HPDE6-E6E7 (cell line): ENCODE measurements around the gene POFUT2.

Source experiments
- DNase-seq: peaks from one replicate; pipeline ENCODE4 v3.0.0; 2011; ENCODE audit warnings: missing footprints; ENCODE audit errors: extremely low spot score

POFUT2 gene

DNA sequence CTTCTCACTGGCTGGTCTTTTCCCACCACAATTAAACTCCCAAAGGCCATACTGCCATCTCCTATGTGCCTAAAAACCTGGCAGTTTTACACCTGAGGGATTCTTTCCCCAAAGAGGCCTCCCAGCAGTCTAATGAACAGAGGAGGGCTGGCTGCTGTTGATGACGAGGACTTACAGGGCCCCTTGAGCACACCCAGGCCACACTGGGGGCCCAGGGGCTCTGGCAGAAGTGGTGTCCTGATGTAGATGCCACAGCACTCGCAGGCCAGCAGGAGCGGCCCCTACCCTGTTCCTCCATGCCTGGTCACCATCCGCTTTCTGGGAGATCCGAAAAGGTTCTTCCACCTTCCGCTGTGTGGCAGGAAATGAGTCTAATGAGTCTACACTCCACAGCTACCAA is 24.2 kb downstream of the POFUT2 start:
- DNase-seq, result no peak

DNA sequence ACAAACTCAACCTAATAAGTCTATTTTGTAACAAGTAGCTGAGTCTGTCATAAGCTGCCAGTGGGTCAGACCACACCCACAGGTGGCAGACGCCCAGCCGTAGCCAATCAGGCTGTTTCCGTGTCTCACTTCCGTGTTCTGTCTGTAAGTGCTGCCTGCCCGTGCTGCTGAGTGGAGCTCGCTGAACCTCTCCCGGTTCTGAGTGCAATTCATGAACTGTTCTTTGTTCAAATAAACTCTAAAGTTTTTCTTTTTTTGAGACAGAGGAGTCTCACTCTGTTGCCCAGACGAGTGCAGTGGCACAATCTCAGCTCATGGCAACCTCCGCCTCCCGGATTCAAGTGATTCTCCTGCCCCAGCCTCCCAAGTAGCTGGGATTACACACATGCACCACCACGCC is 25.1 kb downstream of the POFUT2 start:
- DNase-seq, result no peak

DNA sequence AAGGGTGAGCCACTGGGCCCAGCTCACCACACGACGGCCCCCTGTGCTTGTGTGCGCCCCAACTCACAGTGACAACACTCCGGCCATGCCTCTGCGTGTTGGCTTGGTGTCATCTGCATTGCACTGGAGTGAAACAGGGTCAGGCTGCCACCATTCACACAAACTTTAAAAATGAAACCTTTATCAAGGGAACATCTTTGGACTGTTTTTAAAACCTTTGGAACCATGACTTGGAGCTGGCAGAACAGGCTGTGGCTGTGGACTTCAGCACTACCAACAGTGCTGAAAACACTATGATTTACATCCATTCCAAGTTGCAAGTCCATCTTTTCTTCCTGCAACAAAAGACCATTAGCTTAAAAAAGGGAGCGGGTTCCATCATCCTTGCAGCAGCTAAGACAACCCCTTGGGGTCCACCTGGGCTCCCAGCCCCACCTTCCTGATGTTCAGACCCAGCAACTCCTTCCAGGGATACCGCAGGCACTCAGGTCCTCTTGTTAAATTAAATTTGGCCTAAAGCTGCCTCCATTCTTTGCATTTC is 25.6 kb downstream of the POFUT2 start:
- no peak for DNase-seq

DNA sequence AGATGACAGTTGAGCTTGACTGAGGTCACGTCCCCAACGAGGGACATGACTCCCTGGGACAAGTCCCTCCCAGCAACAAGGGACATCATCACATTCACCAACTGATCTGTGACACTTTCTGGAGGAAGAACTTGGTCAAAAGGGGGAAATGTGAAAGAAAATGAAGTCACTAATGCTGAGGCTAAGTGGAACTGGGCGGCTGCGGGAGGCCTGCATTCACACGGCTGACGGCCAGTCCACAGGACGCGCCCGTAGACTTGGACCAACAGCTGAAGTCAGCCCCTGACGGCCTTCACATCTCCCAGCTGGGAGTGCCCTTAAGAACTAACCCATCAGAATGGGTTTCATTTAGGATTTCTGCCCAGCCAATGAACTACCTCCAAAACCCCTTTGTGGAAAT is 26.6 kb downstream of the POFUT2 start:
- DNase-seq, result no peak

DNA sequence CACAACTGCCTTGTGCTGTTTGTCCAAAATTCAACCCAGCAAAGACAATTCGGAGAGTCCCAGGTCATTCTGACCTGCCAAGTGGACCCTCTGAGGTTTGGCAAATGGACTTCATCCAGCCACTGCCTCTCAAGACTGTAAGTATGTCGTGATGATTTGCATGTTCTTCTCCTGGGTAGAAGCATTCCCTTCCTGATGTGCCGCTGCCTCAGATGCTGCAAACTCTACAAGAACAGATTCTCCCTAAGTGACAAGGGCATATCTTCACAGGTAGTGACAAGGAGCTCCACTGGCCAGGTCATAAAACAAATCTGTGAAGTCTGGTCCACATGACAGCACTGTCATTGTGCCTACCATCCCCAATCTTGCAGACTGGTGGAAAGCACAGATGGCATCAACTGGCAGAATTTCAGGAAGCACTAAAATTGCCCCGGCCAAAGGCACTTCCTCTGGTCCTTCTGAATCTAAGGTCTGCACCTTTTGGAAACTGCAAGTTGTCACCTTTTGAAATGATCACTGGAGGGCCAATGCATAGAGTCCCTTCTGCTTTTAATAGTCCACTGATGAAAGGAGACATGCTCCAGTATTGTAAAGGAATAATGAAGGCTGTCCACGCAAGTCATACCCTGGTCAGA is 27.4 kb downstream of the POFUT2 start:
- DNase-seq, result no peak

DNA sequence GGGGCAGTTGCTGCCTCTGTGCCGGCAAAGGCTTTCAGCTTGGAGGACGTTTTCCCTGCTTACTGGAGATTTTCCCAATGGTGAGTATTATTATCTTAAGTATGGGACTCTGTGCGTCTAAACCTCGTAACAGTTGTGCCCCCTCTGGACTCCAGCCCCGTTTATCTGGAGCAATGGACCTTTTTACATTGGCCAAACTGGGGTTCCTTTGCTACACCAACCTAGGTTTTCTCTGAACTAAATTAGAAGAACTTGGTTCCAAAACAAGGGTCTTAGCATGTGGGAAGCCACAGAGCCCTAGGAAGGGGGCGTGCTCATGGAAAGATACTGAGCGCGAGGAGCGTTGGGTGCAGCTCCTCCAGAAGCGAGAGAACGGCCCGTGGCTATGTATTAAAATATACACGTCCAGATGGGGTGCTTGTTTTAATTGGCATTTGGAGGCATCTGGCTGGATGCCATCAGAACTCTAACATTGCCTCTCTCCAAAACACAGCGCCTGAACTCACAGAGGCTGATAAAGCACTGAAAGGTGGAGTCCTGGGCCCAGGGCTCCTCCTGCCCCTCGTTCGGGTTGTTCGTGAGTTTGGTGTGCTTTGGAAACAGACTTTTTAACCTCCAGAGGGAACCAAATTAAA is 28.4 kb downstream of the POFUT2 start:
- DNase-seq, result no peak

DNA sequence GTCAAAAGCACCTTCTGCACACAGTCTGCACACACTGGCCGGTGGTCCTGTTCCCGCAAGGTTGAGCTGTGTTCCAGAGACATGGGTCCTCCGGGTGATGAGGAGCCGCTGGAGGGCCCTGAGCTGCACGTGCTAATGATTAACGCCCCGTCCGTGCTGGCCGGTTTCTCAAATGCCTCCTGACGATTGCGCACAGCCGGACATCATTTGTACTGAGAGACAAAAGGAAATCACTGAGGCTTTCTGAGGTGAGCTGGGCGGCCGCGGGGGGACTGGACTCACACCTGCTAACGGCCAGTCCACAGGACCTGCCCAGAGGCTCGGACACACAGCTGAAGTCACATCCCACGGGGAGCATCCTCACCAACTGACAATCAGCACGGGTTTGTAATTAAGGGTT is 29.2 kb downstream of the POFUT2 start:
- no peak for DNase-seq

DNA sequence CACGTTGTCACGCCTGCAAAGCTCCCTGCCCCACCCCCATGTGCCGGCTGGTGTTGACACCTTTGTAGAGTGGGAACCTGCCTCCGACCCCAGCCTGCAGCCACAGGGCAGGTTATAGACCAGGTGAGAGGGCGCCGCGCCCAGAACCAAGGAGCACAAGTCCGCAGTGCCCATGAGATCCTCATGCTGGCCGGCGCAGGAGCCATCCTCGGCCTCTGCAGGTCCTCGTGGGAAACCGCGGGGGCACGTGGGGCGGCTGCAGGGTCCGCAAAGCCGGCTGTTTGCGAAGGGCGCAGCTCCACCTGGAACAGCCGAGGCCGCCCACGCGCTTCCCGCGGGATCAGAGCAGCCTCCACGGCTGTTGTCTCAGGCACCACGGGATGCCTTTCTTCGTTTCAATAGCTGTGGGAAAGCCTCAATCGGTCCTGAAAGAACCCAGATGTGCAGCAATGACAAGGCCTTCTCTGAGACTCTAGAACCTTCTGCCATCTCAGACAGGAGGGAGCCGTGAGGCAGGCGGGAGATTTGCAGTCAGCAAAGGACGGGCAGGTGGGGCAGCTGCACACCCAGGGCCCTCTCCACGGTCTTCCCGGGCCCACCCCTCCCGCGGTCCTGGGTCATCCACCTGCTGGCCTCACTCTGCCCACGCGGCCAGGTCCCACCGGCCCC is 29.9 kb downstream of the POFUT2 start:
- DNase-seq, result no peak

DNA sequence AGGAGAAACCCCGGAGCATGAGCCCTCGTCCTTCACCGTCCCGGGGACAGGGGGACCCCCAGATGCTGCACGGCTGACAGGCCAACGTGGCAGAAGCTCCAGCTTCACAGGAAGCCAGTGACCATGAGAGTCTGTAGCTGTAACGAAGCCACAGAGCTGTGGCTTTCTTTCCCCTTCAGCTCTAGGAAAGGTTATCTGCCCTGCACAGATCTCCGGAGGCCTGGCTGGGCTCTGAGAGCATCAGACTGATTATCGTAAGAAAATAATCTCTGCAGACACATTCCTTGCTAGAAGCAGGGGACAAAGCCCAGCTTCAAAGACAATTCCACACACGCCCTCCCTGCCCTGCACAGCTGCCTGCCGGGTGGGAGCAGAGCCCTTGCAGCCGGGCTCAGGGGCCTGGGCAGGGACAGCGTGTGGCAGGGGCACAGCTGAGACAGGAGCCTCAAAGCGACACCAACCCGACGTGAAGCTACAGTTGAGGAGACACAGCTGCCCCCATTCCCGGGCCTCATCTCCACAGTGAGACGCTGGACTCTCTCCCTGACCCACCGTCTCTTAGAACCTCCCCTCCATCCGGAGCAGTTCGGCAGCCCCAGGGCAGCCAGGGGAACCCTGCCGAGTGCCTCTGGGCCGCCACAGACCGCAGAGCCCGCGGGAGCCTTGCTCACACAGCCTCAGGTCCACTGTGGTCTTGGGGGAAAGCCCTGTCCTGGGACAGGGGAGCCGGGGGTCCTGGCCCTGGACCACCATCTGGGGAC is 30.6 kb downstream of the POFUT2 start:
- no peak for DNase-seq

DNA sequence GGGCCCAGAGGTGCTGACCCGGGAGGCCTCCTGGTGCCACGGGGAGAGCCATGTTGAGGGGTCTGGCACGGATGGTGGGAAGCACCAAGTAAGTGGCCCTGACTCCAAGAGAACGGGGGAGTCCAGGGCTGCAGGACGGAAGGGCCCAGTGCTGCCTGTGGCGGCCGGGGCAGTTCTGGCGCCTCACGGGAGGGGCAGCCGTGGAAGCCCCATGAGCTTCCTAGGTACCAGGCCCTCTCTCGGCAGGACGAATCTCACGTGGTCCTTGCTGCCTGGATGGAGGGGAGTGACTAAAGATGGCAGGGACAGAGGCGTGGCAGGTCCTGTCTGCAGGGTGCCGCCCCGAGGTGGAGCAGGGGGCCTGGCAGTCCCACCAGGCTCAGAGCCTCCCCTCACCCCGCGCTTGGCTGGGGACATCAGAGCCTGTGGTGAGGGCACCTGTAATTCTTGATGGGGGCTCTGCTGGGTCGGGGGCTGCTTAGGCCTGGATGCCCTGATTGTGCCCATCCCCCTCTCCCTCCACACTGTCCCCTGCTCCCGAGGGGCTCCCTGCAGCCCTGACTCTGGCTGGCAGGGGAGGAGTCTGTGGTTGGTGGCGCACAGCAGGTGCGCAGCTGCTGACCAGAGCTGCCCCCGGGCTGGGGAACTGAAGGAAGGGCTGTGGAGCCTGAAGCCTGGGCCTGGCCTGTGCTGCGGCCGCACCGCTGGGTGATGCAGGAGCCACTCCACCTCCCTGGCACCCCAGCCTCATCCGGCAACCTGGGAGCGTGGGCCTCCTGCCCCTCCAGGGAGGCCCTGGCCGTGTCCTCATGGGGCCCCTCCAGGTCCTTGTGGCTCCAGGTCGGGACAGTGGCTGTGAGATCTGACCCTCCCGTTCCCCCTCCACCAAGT is 31.4 kb downstream of the POFUT2 start:
- DNase-seq, result no peak

DNA sequence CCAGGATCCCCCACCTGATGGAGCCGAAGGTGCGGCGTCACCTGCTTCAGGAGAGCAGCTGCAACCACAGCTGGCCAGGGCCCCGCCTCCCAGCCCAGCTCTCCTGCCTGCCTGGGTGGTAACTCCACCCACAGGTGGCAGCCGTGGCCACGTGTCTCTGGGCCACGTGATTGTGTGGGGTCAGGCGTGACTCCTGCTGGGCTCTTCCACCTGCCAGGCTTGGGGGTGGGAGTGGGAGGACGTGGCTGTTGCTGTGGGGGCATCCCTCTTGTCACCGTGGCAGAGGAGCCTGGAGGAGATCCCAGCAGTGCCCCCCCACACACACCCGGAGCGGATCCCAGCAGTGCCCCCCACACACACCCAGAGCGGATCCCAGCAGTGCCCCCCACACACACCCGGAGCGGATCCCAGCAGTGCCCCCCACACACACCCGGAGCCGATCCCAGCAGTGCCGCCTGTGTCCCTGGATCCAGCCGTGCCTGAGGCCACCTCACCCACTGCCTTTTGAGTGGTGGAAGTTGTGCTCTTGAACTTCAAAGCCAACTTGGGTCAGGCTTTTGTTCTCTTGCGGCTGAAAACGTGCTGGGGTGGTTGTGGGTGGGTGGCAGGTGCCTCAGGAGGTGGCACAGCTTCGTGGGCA is 32.2 kb downstream of the POFUT2 start:
- peak; percentile 33 for DNase-seq

DNA sequence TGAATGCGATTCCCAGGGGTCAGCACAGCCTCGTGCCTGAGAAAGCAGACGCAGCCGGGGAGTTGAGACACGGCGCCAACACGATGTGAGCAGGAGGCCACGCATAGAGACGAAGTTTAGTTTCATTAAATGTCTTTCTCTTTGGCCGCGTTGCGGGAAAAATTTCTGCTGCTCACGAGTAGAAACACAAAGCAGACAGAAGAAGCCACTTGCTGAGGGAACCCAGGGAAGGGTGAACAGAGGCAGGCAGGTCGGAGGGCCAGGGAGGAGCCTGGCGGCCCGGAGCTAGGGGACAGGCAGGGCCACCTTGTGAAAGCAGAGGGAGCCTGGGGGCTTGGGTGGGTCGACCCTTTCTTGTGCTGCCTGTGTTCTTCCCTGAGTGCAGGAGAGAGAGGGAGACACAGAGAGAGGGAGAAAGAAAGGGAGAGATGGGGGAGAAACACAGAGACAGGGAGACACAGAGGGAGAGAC is 33.2 kb downstream of the POFUT2 start:
- DNase-seq, result no peak

DNA sequence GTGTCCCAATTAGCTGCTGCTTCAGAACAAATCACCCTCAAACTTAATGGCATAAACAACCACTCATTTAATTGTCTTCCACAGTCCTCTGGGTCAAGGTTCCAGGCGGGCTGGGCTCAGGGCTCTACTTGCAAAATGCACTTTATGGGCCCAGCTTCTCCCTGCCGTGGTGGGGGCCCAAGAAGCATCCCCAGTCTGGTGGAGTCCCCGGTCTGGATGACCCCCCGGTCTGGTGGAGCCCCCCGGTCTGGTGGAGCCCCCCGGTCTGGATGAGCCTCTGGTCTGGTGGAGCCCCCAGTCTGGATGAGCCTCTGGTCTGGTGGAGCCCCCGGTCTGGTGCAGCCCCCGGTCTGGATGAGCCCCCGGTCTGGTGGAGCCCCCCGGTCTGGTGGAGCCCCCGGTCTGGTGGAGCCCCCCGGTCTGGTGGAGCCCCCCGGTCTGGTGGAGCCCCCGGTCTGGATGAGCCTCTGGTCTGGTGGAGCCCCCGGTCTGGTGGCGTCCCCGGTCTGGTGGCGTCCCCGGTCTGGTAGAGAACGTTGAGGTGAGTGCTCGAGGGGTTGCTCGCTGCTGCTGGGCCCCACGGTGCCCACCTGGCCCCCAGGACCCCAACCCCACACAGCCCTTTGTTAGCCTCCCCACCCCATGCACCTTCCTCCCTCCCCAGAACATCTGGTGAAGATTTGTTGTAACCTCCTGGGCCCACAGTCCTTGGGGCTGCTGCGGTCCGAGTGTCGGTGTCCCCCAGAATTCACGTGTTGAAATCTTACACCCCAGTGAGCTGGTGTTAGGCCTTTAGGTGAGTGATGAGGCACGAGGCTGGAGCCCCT is 33.8 kb downstream of the POFUT2 start:
- no peak for DNase-seq

DNA sequence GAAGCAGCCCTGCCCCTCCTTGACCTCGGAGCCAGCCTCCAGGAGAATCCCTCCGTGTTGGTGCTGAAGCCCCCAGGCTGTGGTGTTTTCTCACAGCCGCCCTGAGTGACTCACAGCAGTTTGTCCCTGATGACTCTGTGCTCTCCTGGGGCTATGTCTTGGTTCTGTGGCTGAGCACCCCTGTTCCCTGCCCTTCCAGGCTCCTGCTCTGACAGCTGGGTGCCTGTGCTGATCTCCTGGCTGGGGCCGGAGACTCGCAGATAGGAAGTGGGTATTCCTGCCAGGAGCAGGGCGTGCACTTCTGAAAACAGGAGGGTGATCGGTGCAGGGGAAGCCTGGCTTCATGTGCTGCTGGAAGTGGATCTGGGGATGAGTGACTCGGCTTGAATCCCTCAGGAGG is 34.5 kb downstream of the POFUT2 start:
- DNase-seq, result no peak

DNA sequence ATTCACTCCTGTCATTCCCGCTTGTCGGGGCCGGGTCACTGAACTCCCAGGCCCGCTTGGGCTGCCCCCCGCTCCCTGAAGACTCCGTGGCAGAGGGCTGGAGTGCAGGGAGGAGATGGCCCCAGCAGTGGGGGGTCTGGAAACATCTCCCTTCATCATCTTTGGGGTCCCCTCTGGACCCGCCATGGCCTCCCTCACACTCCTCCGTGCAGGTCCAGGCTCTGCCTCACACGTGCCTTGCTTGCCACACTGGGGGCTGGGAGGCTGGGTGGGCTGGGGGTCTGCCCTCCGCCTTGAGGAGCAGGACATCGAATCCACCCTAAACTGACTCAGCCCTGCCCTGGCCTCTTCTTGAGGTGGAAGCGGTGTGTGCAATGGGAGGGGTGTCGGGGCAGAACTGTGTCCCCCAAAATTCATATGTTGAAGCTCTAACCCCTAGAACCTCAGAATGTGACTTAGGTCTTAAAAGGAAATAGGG is 35.2 kb downstream of the POFUT2 start:
- DNase-seq, result no peak

DNA sequence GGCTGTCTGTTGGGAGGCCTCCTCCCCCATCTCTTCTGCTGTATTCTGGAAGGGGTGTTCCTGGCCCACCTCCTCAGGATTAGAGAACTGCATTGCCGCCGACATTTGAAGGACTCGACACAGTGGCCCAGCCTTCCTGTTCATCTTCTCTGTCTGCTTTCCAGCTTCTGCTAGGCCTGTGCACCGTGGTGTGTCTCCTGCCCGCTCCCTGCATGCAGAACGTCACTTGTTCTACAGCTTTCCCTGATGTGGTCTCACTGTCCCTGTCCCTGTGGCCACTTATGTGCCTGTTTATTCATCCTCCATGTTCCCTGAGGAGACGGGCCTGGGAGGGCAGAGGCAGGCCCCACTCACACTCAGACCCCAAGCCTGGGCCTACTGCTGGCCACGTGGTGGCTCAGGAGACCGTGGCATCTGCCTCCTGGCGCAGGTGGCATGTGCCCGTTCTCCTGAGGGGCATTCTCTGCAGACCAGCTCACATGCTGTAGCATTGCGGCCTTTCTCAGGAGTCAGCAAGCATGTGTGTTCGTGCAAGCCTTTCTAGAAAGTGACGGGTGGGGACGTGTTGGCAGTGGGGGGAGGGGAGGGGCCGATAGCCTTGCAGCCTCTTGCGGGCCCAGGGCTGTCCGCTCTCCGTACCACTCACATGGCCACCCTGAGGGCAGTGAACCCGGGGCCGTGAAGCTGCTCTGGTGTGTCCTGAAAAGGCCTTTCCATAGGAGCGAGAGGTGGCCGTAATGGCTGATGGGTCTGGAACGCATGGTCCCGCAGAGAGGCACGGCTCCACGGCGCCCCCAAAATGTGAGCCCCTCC is 35.9 kb downstream of the POFUT2 start:
- DNase-seq, result no peak

DNA sequence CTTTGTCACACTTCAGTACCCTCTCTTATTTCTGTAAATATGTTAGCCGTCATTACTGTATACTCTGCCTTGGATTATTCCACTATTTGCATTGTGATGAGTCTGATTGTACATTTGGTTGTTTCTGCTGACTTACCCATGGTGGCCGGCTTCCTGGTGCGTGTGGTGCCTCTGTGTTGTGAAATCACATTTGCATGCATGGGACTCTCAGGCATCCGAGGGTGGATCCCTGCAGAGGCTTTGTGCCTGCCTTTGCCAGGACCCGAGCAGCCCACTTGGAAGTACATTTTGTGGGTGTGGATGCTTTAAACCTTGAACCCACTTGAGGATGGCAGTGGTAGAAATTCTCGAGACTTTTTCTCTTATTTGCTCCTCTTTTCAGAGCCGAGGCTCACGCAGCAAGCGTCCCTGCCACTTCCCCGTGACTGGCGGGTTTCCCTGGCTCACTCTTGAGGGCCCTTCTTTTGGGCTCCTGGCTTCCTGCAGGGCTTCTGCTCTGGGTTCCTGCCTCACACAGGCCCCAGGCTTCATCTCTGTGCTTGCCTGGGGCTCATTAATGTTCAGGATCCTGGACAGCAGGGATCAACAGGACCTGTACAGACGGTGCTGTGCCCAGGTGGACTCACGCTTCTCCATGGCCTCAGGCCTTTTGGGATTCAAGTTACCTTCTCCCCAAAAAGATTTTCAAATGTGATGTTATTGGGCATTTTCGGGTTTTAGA is 36.6 kb downstream of the POFUT2 start:
- no peak for DNase-seq

DNA sequence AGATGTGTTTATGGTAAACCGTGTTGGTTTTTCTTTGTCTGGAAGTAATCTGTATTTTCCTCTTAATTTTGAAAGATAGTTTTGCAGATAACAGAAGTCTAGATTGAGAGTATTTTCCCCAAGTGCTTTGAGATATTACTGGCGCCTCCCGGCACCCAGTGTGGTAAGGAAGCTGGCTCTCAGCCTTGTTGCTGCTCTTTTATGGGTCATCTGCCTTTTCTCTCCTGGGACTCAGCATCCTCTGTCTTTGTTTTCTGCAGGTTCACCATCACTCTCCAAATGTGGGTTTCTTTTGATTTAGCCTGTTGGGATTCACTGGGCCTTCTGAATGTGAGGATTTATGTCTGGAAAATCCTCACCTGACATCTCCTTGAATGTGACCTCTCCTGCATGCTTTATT is 37.4 kb downstream of the POFUT2 start:
- no peak for DNase-seq
